ENCODE data around the gene CHCHD6.

Gene CHCHD6

GRCh38 chr3:126996905-126997304, 292.9 kb downstream of the CHCHD6 start:
- no peak for TF ChIP-seq CTCF (IDR thresholded peaks at IDR 0.05; ENCODE audit: extremely low read depth, missing control alignments)
- no peak for DNase-seq (ENCODE audit: low spot score)

- no peak for DNase-seq (ENCODE audit: low spot score)
- no peak for TF ChIP-seq CTCF (IDR thresholded peaks at IDR 0.05; ENCODE audit: extremely low read depth, missing control alignments)
These were observed 293.5 kb downstream of the CHCHD6 start for GRCh38 chr3:126997455-126998038.

GRCh38 chr3:126998320-126998719, 294.3 kb downstream of the CHCHD6 start:
- TF ChIP-seq CTCF (IDR thresholded peaks at IDR 0.05; ENCODE audit: extremely low read depth, missing control alignments): no peak
- no peak for DNase-seq (ENCODE audit: low spot score)

DNA sequence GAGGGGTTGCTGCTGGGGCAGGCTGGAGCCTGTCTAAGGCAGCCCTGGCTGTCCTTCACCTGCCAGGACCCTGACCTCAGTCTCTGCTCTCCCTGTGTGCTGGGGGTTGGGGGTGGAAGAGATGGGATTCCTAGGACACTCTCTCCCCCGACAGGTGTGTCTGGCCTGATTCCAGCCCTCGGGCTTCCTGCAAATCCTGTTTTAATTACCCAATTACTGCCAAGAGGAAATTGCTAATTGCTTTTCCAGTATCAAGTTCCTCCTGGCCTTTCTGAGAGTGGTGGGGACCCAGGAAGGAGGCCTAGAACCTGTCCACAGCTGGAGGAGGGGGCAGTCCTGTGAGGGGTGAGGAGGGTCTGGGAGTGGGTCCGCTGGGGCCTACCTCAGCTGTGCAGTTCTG, 294.7 kb downstream of the CHCHD6 start:
- DNase-seq (ENCODE audit: low spot score): no peak
- no peak for TF ChIP-seq CTCF (IDR thresholded peaks at IDR 0.05; ENCODE audit: extremely low read depth, missing control alignments)

DNA sequence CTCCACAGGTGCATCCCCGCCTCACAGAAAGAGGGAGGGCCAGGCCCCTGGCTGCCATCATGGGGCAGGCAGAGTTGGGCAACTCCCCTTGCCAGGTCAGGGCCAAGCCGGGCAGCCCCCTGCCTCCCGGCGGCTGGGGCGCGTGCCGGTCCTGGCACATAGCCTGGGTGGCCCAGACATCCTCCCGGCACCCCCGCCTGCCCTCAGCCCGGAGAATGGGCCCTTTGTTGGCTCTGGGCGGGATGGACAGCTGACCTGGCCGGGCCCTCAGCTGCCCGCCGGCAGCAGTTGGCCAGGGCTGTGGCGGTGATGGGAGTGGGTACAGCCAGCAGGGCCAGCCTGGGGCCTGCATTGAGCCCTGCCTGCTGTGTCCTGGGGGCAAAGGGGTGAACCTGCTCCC, 295.3 kb downstream of the CHCHD6 start:
- TF ChIP-seq CTCF (IDR thresholded peaks at IDR 0.05; ENCODE audit: extremely low read depth, missing control alignments): no peak
- DNase-seq (ENCODE audit: low spot score): no peak

DNA sequence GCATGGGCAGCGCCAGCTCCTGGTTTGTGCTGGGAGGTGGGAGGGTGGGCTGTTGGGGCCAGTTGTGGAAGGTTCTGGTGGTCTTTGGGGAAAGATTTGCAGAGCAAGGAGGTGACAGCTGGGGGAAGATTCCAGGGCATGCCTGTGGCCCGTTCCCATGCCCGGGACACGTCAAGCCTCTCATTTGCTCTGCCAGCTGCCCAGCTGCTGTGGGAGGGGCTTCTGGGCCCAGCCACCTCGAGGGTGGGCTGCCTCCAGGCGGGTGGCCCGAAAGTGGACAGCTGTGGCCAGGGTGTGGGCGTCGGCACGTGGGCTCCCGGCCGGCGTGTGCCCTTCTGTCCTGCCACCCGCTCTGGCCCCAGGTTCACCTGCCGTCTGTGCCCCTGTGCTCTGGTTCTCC, 296.1 kb downstream of the CHCHD6 start:
- no peak for TF ChIP-seq CTCF (IDR thresholded peaks at IDR 0.05; ENCODE audit: extremely low read depth, missing control alignments)
- DNase-seq (ENCODE audit: low spot score): no peak

DNA sequence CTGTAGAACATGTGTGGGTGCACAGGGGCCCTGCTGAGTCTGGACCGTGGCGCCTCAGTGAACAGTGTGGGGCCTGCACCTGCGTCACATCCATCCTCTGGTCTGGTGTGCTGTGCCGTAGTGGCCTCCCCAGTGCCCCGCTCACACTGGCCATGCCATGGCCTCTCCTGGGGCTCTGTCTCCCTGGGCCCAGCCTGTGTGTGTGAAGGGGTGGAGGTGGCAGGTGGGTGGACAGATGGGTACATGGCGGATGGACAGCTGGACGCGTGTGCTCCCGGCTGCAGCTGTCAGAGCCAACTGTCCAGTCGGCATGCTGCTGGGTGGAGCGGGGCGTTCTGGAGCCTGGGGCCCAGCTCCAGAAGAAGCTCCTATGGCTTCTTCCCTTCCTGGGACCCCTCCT, 296.7 kb downstream of the CHCHD6 start:
- DNase-seq (ENCODE audit: low spot score): no peak

More for the DNA sequence above, 296.7 kb downstream of the CHCHD6 start:
- no peak for TF ChIP-seq CTCF (IDR thresholded peaks at IDR 0.05; ENCODE audit: extremely low read depth, missing control alignments)

All from GM20000 (cell line).